Glutamatergic neuron (in vitro differentiated cells): ENCODE data around the gene OR10A3. TPM values are rescaled to one million over a fixed set of nuclear protein-coding genes. Genes with fewer than 3 reads are reported as not detected.

Experiments used
- DNase-seq: peaks from one replicate; pipeline ENCODE4 v3.0.0; 2022
- H3K27ac Mint-ChIP-seq: one replicate; pipeline ENCODE4 v1.8.0; 2020; ENCODE audit warnings: mild to moderate bottlenecking, mixed read lengths, inconsistent platforms; ENCODE audit not compliant: unreplicated experiment
- H3K27me3 Mint-ChIP-seq: one replicate; pipeline ENCODE4 v1.8.0; 2020; ENCODE audit warnings: mild to moderate bottlenecking, moderate library complexity, mixed read lengths, inconsistent platforms; ENCODE audit not compliant: unreplicated experiment
- H3K36me3 Mint-ChIP-seq: one replicate; pipeline ENCODE4 v1.8.0; 2020; ENCODE audit warnings: mild to moderate bottlenecking, mixed read lengths, inconsistent platforms; ENCODE audit not compliant: unreplicated experiment
- H3K4me1 Mint-ChIP-seq: one replicate; pipeline ENCODE4 v1.8.0; 2020; ENCODE audit warnings: mild to moderate bottlenecking, low read depth, mixed read lengths, inconsistent platforms; ENCODE audit not compliant: unreplicated experiment
- H3K4me3 Mint-ChIP-seq: one replicate; pipeline ENCODE4 v1.8.0; 2020; ENCODE audit warnings: mild to moderate bottlenecking, mixed read lengths, inconsistent platforms; ENCODE audit not compliant: unreplicated experiment
- H3K9me3 Mint-ChIP-seq: one replicate; pipeline ENCODE4 v1.8.0; 2020; ENCODE audit warnings: mild to moderate bottlenecking, moderate library complexity, mixed read lengths, inconsistent platforms; ENCODE audit not compliant: unreplicated experiment
- total RNA-seq: library from RNA; stranded (reverse); fragmentation: NEBNext Ultra II Directional; extraction: Animal tissue kit (Norgen Biotek cat#: 25700); gene quantifications from one replicate; pipeline ENCODE4 v1.2.1, GENCODE V29; 2021; ENCODE audit not compliant: unreplicated experiment
- TF ChIP-seq, protein P1 (sequence below): fragments of 200-600 bp; sonication (generic); IDR thresholded peaks from one replicate; pipeline ENCODE4 v1.5.0; 2021; ENCODE audit not compliant: partially characterized antibody, unreplicated experiment

Gene OR10A3
- total RNA-seq, 1 donor from 2014 or later, result not detected

DNA sequence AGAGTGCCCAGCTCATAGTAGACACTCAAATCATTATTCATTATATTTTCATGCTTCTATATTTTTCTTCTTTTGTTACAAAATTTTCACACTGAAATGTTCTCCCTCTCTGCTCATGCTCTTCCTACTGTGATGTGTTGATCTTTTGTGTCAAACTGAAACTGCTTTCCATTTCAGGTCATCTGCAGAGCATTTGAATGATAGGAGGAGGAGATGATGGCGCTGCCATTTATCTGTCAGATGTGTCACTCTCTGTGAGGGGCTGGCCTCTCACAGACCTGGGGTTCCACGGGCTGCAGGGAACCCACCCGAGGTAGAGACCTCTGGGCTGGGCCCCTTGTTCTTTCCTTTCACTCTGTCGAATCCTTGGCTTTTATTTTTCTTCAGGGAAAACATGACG, 51.5 kb downstream of the OR10A3 start:
- TF ChIP-seq, protein P1, sequence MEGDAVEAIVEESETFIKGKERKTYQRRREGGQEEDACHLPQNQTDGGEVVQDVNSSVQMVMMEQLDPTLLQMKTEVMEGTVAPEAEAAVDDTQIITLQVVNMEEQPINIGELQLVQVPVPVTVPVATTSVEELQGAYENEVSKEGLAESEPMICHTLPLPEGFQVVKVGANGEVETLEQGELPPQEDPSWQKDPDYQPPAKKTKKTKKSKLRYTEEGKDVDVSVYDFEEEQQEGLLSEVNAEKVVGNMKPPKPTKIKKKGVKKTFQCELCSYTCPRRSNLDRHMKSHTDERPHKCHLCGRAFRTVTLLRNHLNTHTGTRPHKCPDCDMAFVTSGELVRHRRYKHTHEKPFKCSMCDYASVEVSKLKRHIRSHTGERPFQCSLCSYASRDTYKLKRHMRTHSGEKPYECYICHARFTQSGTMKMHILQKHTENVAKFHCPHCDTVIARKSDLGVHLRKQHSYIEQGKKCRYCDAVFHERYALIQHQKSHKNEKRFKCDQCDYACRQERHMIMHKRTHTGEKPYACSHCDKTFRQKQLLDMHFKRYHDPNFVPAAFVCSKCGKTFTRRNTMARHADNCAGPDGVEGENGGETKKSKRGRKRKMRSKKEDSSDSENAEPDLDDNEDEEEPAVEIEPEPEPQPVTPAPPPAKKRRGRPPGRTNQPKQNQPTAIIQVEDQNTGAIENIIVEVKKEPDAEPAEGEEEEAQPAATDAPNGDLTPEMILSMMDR, result no peak
- Mint-ChIP-seq H3K27me3 (peaks cover 3% of the 10 kb centered on the region), H3K9me3 (no peaks in the 10 kb centered on the region), H3K36me3 (no peaks in the 10 kb centered on the region), H3K4me1 (no peaks in the 10 kb centered on the region), H3K4me3 (no peak overlapping the region), H3K27ac (no peak overlapping the region)
- DNase-seq, result no peak

Other genes with a start within 250 kb of the OR10A3 start
- gene OVCH2, start 235.2 kb downstream of the OR10A3 start, total RNA-seq, result not detected
- gene OR5P2, start 144.8 kb downstream of the OR10A3 start, total RNA-seq, result not detected
- gene OR5P3, start 110.9 kb downstream of the OR10A3 start, total RNA-seq, result not detected
- gene OR10A6, start 10.4 kb downstream of the OR10A3 start, total RNA-seq, result not detected
- gene NLRP10, start 23.7 kb upstream of the OR10A3 start, total RNA-seq, result not detected
- gene EIF3F, start 45.6 kb upstream of the OR10A3 start, total RNA-seq, result 217 TPM
- 2.8 TPM for gene TUB, start 139.5 kb upstream of the OR10A3 start, total RNA-seq
- gene RIC3, start 227.3 kb upstream of the OR10A3 start, total RNA-seq, result 34.4 TPM